Mesendoderm (in vitro differentiated cells): ENCODE data around the gene BCAR3.

Experiments
- DNase-seq: peaks from one replicate; pipeline ENCODE4 v3.0.0; 2013
- H2AK5ac ChIP-seq: 2 replicates; pipeline ENCODE4 v1.6.1; 2013; ENCODE audit warnings: low read length, inconsistent platforms
- H2BK120ac ChIP-seq: 2 replicates; pipeline ENCODE4 v1.6.1; 2013; ENCODE audit warnings: low read depth, mild to moderate bottlenecking, low read length, moderate library complexity, mixed read lengths
- H2BK15ac ChIP-seq: replicated peaks from 2 replicates; pipeline ENCODE4 v1.6.1; 2013; ENCODE audit warnings: low read depth, mild to moderate bottlenecking, moderate library complexity
- H2BK5ac ChIP-seq: 2 replicates; pipeline ENCODE4 v1.6.1; 2013; ENCODE audit warnings: low read length, inconsistent platforms
- H3K18ac ChIP-seq: 2 replicates; pipeline ENCODE4 v1.6.1; 2013; ENCODE audit warnings: mild to moderate bottlenecking, low read length, mixed read lengths
- H3K23ac ChIP-seq: one replicate; pipeline ENCODE4 v1.6.1; 2013; ENCODE audit warnings: low read length
- H3K27ac ChIP-seq: 2 replicates; pipeline ENCODE4 v1.5.1; 2013; ENCODE audit warnings: low read depth, mild to moderate bottlenecking, inconsistent platforms, low read length, moderate library complexity
- H3K27me3 ChIP-seq: 2 replicates; pipeline ENCODE4 v1.6.1; 2013; ENCODE audit warnings: low read length, control low read depth, mild to moderate bottlenecking, inconsistent platforms; ENCODE audit not compliant: insufficient read depth, poor library complexity
- H3K36me3 ChIP-seq: 2 replicates; pipeline ENCODE4 v1.6.1; 2013; ENCODE audit warnings: low read length, inconsistent platforms; ENCODE audit not compliant: control insufficient read depth, insufficient read depth
- H3K4ac ChIP-seq: one replicate; pipeline ENCODE4 v1.6.1; 2013; ENCODE audit warnings: low read depth, mild to moderate bottlenecking, low read length, moderate library complexity
- H3K4me1 ChIP-seq: 2 replicates; pipeline ENCODE4 v1.6.1; 2013; ENCODE audit warnings: low read depth, low read length, inconsistent platforms; ENCODE audit not compliant: control insufficient read depth
- H3K4me2 ChIP-seq: 2 replicates; pipeline ENCODE4 v1.6.1; 2013; ENCODE audit warnings: low read length
- H3K4me3 ChIP-seq: 2 replicates; pipeline ENCODE4 v1.5.1; 2013; ENCODE audit warnings: mild to moderate bottlenecking, low read length
- H3K56ac ChIP-seq: one replicate; pipeline ENCODE4 v1.6.1; 2013; ENCODE audit warnings: low read length
- H3K79me1 ChIP-seq: 2 replicates; pipeline ENCODE4 v1.6.1; 2013; ENCODE audit warnings: low read length, inconsistent platforms
- H3K79me2 ChIP-seq: 2 replicates; pipeline ENCODE4 v1.6.1; 2013; ENCODE audit warnings: mild to moderate bottlenecking, low read length; ENCODE audit not compliant: control insufficient read depth, insufficient read depth
- H3K9ac ChIP-seq: 2 replicates; pipeline ENCODE4 v1.6.1; 2013; ENCODE audit warnings: low read length, inconsistent platforms
- H4K5ac ChIP-seq: one replicate; pipeline ENCODE4 v1.6.1; 2013; ENCODE audit warnings: low read length
- H4K8ac ChIP-seq: one replicate; pipeline ENCODE4 v1.6.1; 2013; ENCODE audit warnings: low read depth, mild to moderate bottlenecking, control low read depth, low read length, moderate library complexity
- WGBS: extraction: QIAGEN DNeasy Blood & Tissue Kit; methylation state at CpG from one replicate; pipeline ENCODE4 v1.1.7; 2013; ENCODE audit warnings: low lambda C conversion rate, missing lambda C conversion rate; ENCODE audit not compliant: insufficient coverage; ENCODE audit errors: extremely low coverage; 5-methylcytosine and 5-hydroxymethylcytosine counted together

The BCAR3 gene

DNA sequence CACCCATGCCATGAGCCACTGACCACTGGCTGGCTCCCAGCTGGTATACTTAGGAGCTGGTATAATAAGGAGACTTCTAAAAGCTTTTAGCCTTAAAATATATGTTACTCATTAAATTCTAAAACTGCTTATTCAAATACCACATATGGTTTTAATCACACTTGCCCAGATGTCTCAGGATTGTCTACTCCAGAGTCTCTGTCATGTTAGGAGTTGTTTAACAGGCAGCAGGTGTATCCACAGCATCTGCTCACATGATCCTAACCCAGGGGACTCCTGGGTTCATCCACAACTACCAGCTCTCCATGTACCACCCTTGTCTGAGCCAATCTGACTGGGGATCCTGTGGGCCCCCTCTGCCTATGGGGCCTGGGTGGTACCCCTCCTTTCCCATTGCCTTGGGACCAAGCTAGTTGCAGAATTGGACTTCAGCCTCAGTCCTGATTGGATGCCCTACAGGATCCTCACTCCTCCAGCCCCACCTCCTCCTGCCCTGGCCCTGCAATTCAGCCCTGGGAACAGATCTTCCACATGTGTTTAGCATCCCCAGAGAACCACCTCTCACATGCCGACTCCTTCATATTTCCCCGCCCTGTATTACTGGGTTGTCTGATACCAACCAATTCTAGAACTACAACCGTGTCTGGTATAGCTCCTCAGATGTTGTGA lies 61.3 kb downstream of the BCAR3 start:
- Histone ChIP-seq H3K4me3 (no peak overlapping the region), H3K9ac (no peak overlapping the region), H3K27ac (no peak overlapping the region)

DNA sequence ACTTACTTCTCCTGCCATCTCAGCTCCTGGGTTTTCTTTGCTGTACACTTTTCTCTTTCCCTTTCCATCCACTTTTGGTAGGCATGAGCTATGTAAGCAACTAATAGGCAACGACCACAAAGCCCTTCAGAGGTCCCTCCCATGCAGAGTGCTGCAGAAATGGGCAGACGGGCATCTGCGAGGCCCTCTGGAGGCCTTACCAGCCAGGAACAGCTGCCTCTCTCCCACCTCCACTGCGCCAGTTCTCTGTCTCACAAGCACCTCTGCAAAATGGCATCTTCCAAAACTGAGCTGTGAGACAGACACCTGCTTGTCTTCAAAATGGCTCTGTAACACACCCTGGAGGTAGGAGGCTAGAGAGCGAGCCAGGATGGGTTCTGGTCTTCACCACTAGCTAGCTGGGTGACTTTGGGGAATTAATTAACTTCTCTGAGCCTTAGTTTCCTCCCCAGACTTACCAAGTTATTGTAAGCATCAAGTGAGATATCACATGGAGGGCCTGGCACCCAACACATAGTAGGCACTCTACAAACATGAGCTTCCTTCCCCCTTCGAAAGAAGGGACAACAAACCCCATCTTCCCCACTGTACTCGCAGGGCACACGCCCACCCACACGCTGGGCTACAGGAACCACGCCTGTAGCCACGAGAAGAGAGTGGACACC lies 62.0 kb downstream of the BCAR3 start:
- no peak overlapping the region for H3K18ac ChIP-seq
- no peak overlapping the region for H3K4me2 ChIP-seq
- H3K27me3 ChIP-seq, result no peaks in the 10 kb centered on the region
- no peak overlapping the region for H2AK5ac ChIP-seq
- no peak overlapping the region for H2BK120ac ChIP-seq
- no peak overlapping the region for H3K27ac ChIP-seq
- H2BK15ac ChIP-seq, result no peak overlapping the region
- no peaks in the 10 kb centered on the region for H3K36me3 ChIP-seq
- no peak overlapping the region for H4K5ac ChIP-seq
- DNase-seq, result no peak
- no peak overlapping the region for H3K23ac ChIP-seq
- H3K79me1 ChIP-seq, result peaks cover 44% of the 10 kb centered on the region
- WGBS, result no CpG with 5 or more reads among the region's 11 CpGs
- H3K56ac ChIP-seq, result no peak overlapping the region
- peaks cover 56% of the 10 kb centered on the region for H3K4me1 ChIP-seq
- H4K8ac ChIP-seq, result no peak overlapping the region
- H3K4me3 ChIP-seq, result no peak overlapping the region
- H3K4ac ChIP-seq, result peak overlapping the region; percentile 17
- H3K79me2 ChIP-seq, result peaks cover 59% of the 10 kb centered on the region
- H3K9ac ChIP-seq, result no peak overlapping the region
- no peak overlapping the region for H2BK5ac ChIP-seq

More for the DNA sequence above, 61.3 kb downstream of the BCAR3 start:
- H2BK5ac ChIP-seq, result no peak overlapping the region
- no peak overlapping the region for H2BK120ac ChIP-seq
- no peak overlapping the region for H2AK5ac ChIP-seq
- no peaks in the 10 kb centered on the region for H3K27me3 ChIP-seq
- peaks cover 54% of the 10 kb centered on the region for H3K4me1 ChIP-seq
- H3K23ac ChIP-seq, result no peak overlapping the region
- H3K56ac ChIP-seq, result peak overlapping the region; percentile 11
- no peak overlapping the region for H4K8ac ChIP-seq
- H3K4me2 ChIP-seq, result no peak overlapping the region
- no peaks in the 10 kb centered on the region for H3K36me3 ChIP-seq
- H3K18ac ChIP-seq, result peak overlapping the region; percentile 15
- H3K79me2 ChIP-seq, result peaks cover 59% of the 10 kb centered on the region
- no peak overlapping the region for H3K4ac ChIP-seq
- H4K5ac ChIP-seq, result no peak overlapping the region
- WGBS, result no CpG with 5 or more reads among the region's 3 CpGs
- H2BK15ac ChIP-seq, result no peak overlapping the region
- peaks cover 45% of the 10 kb centered on the region for H3K79me1 ChIP-seq
- DNase-seq, result no peak

DNA sequence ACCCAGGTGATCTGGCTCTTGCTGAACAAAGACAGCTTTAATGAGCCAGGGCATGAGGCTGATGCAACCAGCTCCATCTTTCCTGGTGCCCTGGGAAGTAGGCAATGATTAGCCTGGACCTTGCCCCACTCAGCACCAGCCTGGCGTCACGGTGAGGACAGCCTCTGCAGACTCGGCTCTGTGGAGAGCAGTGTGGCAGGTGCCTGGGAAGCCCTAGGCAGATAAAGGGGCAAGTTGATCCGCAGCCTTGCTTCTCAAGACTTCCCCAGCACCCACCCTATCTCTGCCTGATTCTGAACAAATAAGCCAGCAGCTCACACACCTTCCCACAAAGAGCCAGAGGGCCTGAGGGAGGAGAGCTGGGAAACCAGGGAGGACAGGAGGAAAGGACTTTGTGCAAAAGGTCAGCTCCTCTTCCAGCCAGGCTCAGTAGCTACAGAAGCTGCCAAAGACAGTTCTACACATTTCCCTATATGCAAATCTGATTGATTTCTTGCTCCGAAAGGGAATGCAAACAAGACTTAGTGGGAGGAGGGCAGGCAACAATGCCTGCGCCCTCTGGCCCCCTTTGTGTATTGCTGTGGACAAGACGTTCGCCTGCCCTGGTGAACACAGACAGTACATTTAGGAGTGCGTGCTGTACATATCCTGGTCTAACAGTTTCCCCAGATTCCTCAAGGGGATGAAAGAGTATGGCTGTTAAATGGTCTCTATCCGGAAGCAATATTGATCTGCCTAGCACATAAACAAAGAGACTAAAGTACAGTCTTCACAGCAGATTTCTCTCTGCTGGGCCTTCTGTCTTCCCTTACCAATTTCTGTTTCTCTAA lies 63.8 kb downstream of the BCAR3 start:
- Histone ChIP-seq H2BK5ac (peak overlapping the region; percentile 94), H3K79me2 (peaks cover 60% of the 10 kb centered on the region)
- peak; percentile 52 for DNase-seq

DNA sequence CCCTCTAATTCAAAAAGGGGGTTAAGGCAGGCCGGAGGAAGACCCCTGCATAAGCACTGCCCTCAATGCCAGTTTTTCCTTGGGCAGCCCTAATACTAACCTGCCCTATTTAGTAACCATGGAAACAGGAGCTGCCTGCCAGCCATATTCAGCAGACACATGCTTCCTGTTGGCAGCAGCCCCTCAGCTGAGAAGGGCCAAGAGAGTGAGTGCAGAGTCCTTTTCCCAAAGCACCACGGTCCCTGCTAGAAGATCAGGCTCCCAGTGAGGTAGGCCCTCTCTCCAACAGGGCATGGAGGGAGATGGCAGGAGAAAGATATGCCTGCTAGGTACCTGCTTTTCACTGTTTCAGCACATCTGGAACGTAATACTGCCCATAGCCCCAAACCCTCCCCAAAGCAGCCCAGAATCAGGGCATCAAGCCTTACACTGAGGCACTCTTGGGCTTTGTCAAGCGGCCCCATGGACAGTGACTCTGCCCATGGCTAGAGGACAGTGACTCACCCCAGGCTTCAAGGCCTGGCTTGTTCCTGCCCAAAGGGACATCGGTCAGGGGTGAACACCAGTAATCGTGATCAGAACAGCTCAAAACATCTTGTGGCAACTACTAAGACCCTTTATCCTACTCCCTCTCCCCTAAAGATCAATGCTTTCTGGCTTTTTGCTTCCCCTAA lies 64.5 kb downstream of the BCAR3 start:
- Histone ChIP-seq H4K5ac (no peak overlapping the region), H4K8ac (no peak overlapping the region), H3K56ac (peak overlapping the region; percentile 86), H3K4me3 (no peak overlapping the region), H3K18ac (peak overlapping the region; percentile 2), H3K27ac (peak overlapping the region; percentile 87), H3K9ac (peak overlapping the region; percentile 36), H3K4ac (peak overlapping the region; percentile 85), H3K27me3 (no peaks in the 10 kb centered on the region), H2AK5ac (peak overlapping the region; percentile 60), H2BK15ac (no peak overlapping the region), H3K23ac (peak overlapping the region; percentile 51), H3K79me2 (peaks cover 66% of the 10 kb centered on the region), H3K36me3 (no peaks in the 10 kb centered on the region), H2BK5ac (peak overlapping the region; percentile 94), H2BK120ac (no peak overlapping the region), H3K79me1 (peaks cover 37% of the 10 kb centered on the region), H3K4me2 (no peak overlapping the region), H3K4me1 (peaks cover 47% of the 10 kb centered on the region)
- WGBS, result no CpG with 5 or more reads among the region's 6 CpGs
- DNase-seq, result peak; percentile 69

More for the DNA sequence above, 63.8 kb downstream of the BCAR3 start:
- no peaks in the 10 kb centered on the region for H3K27me3 ChIP-seq
- H3K18ac ChIP-seq, result peak overlapping the region; percentile 7
- no peak overlapping the region for H3K4me3 ChIP-seq
- no peak overlapping the region for H2BK120ac ChIP-seq
- H2AK5ac ChIP-seq, result peak overlapping the region; percentile 60
- peak overlapping the region; percentile 53 for H3K9ac ChIP-seq
- peaks cover 52% of the 10 kb centered on the region for H3K4me1 ChIP-seq
- no peaks in the 10 kb centered on the region for H3K36me3 ChIP-seq
- whole genome bisulfite sequencing, result no CpG with 5 or more reads among the region's 10 CpGs
- peak overlapping the region; percentile 85 for H3K4ac ChIP-seq
- peak overlapping the region; percentile 87 for H3K27ac ChIP-seq
- H3K79me1 ChIP-seq, result peaks cover 36% of the 10 kb centered on the region
- no peak overlapping the region for H2BK15ac ChIP-seq
- no peak overlapping the region for H3K4me2 ChIP-seq
- no peak overlapping the region for H4K8ac ChIP-seq
- H4K5ac ChIP-seq, result no peak overlapping the region
- no peak overlapping the region for H3K23ac ChIP-seq
- H3K56ac ChIP-seq, result peak overlapping the region; percentile 86

DNA sequence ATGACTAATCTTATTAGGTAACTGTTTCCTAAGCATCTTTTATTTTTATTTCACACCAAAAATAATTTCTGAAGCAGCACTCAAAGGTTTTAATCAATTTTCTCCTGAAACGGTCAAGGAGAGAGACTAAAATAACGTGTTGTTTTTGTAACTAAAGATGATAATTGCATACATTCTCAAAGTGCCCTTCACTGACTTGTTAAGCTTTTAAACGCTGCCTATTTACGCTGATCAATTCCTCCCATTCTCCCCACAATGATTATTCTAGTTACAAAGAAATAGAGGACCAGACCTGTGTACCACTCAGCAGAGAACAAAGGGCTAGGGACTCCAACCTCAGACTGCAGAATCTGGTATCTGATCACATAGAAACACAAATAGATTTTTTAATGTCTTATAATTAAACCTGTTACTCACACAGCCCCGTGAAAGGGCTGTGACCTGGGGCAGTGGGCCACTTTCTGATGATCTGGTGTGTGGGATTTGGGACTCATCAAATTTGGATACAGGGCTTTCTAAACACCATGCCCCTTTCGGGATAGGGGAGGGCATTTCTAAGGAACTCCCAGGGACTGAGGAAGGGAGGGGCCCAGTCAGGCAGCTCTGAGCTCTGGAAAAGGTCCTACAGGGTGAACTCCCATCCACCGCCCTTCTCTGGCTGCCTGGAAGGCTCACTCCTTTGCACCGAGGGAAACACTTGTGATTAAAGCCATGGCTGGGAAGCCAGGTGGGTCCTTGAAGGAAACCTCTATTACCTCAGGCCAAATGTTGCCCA lies 65.2 kb downstream of the BCAR3 start:
- no CpG with 5 or more reads among the region's 8 CpGs for WGBS
- Histone ChIP-seq H3K18ac (peak overlapping the region; percentile 2), H2BK120ac (peak overlapping the region; percentile 47)

More for the DNA sequence above, 65.2 kb downstream of the BCAR3 start:
- H3K56ac ChIP-seq, result peak overlapping the region; percentile 86
- no peak overlapping the region for H3K4me3 ChIP-seq
- no peak overlapping the region for H4K8ac ChIP-seq
- DNase-seq, result peak; percentile 83
- no peak overlapping the region for H3K23ac ChIP-seq
- no peaks in the 10 kb centered on the region for H3K36me3 ChIP-seq
- no peak overlapping the region for H3K4me2 ChIP-seq
- H2BK15ac ChIP-seq, result no peak overlapping the region
- H3K79me2 ChIP-seq, result peaks cover 69% of the 10 kb centered on the region
- H2AK5ac ChIP-seq, result peak overlapping the region; percentile 41
- no peak overlapping the region for H4K5ac ChIP-seq
- no peaks in the 10 kb centered on the region for H3K27me3 ChIP-seq
- peak overlapping the region; percentile 89 for H3K27ac ChIP-seq
- peaks cover 37% of the 10 kb centered on the region for H3K79me1 ChIP-seq
- H3K4me1 ChIP-seq, result peaks cover 45% of the 10 kb centered on the region
- peak overlapping the region; percentile 36 for H3K9ac ChIP-seq
- H3K4ac ChIP-seq, result peak overlapping the region; percentile 85
- peak overlapping the region; percentile 94 for H2BK5ac ChIP-seq
